Measurements from ENCODE around the gene SMG6.

Gene SMG6

DNA sequence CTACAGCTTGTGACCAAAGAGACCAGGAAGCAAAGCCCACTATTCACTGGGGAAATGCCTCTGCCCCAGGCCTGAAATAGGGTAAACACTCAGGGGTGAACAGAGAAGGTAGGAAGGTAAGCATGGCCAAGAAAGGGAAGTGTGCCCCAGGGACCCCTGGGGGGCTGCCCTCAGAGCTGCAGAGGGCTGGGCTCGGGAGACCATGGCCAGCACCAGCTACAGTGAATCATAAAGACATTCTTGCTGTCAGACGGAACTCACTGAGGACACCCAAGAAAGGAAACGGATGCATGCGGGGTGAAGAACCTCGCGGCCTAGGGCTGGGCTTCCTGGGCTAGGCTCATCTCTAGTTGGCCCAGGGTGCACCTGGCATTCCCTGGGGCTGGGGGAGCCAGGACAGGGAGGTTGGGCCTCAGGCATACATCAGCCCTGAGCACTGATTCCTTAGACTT lies 239.0 kb downstream of the SMG6 start:
- Histone ChIP-seq H3K4me2 (ENCODE audit: low read length) (no peak overlapping the region), H3K4me3 (ENCODE audit: low read length) (no peak overlapping the region), H3K9me3 (replicated peaks; ENCODE audit: low read length) (no peaks in the 10 kb centered on the region), H3K36me3 (ENCODE audit: insufficient read depth, low read length) (peaks cover 32% of the 10 kb centered on the region), H3K9ac (ENCODE audit: low read depth, low read length) (no peak overlapping the region), H3K4me1 (ENCODE audit: control insufficient read depth, insufficient read depth, low read length) (peaks cover 52% of the 10 kb centered on the region), H3K27me3 (ENCODE audit: control insufficient read depth, insufficient read depth, low read length) (no peaks in the 10 kb centered on the region)

DNA sequence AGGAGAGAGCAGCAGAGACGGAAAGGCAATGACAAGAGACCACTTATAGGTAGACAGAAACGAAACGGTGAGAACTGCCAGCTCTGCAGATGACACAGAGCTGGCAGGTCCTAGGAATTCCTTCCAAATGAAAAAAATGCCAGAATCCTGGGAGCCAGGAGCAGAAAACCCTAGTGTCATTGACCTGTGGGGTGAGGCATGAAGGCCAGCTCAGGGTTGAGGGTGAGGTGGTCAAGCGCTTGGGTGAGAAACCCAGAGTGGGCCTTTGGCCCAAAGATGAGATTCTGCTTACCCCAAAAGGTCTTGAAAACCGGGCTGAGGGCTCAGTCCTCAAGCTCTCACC lies 239.5 kb downstream of the SMG6 start:
- Histone ChIP-seq H3K9ac (ENCODE audit: low read depth, low read length) (no peak overlapping the region), H3K27me3 (ENCODE audit: control insufficient read depth, insufficient read depth, low read length) (no peaks in the 10 kb centered on the region), H3K4me1 (ENCODE audit: control insufficient read depth, insufficient read depth, low read length) (peaks cover 51% of the 10 kb centered on the region), H3K9me3 (replicated peaks; ENCODE audit: low read length) (no peaks in the 10 kb centered on the region), H3K36me3 (ENCODE audit: insufficient read depth, low read length) (peaks cover 32% of the 10 kb centered on the region), H3K4me2 (ENCODE audit: low read length) (no peak overlapping the region), H3K4me3 (ENCODE audit: low read length) (no peak overlapping the region)

DNA sequence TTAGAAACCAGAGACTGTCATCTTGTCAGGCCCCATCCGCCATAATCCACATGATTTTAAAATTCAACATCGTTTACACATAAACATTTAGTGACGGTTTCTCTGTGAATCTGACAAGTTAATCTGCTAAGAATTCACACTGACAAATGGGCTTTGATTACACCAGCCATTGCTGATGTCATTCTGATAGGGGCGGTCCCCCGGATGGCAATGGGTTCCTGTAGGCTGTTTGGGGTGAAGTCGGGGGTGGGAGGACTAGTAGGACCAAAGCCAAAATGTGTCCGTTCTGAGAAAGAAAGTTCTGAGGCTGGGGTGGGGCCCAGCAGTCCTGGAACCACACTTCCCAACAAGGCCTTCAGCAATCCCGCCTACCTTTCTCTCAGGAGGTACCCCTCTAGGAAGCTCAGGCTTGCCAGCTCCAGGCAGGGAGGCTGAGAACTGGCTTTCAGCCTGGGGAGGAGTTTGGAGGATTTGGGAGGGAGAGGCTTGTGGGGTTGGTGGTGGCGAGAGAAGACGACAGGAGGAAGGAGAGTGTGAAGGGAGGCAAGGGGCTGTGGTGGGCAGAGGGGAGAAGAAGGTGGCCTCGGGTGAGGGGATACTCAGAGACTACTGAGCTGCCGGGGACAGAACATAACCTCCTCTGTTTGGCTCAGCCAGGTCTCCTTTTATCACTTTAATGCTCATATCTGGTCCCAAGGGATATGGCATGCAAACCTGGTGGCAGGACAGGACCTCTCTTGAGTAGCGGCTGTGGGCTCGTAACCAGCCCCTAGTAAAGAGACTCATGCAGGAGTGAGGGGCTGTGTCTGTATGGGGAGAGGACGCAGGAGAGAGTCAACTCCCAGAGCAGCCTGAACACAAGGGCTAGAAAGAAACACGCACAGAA lies 240.1 kb downstream of the SMG6 start:
- Histone ChIP-seq H3K4me3 (ENCODE audit: low read length) (no peak overlapping the region), H3K4me1 (ENCODE audit: control insufficient read depth, insufficient read depth, low read length) (peaks cover 45% of the 10 kb centered on the region), H3K36me3 (ENCODE audit: insufficient read depth, low read length) (peaks cover 32% of the 10 kb centered on the region), H3K9me3 (replicated peaks; ENCODE audit: low read length) (no peaks in the 10 kb centered on the region), H3K4me2 (ENCODE audit: low read length) (no peak overlapping the region), H3K9ac (ENCODE audit: low read depth, low read length) (no peak overlapping the region), H3K27me3 (ENCODE audit: control insufficient read depth, insufficient read depth, low read length) (no peaks in the 10 kb centered on the region)

DNA sequence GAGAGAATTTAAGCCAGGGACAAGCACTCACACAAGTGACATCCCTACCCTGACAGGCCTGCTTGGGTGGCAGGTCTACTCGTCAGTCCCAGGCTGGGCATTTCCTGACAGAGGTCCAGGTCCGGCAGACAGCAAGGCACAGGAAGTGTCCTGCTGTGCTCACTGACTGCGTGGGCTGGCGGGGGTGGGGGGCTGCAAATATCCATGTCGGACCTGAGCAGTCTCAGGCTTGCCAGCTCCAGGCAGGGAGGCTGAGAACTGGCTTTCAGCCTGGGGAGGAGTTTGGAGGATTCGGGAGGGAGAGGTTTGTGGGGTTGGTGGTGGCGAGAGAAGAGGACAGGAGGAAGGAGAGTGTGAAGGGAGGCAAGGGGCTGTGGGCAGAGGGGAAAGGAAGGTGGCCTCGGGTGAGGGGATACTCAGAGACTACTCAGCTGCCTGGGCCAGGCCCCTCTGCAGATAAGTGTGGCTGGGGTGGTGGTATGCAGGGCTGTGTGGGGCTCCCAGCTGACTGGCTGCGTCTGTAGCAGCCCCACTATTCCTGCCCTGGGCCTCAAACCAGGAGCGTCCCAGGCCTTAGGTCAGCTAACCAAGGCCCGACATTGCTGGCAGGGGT lies 240.9 kb downstream of the SMG6 start:
- Histone ChIP-seq H3K27me3 (ENCODE audit: control insufficient read depth, insufficient read depth, low read length) (no peaks in the 10 kb centered on the region), H3K36me3 (ENCODE audit: insufficient read depth, low read length) (peaks cover 32% of the 10 kb centered on the region), H3K9ac (ENCODE audit: low read depth, low read length) (peak overlapping the region; percentile 50), H3K4me3 (ENCODE audit: low read length) (no peak overlapping the region), H3K4me1 (ENCODE audit: control insufficient read depth, insufficient read depth, low read length) (peaks cover 36% of the 10 kb centered on the region), H3K4me2 (ENCODE audit: low read length) (peak overlapping the region; percentile 18), H3K9me3 (replicated peaks; ENCODE audit: low read length) (no peaks in the 10 kb centered on the region)

- no peaks in the 10 kb centered on the region for H3K9me3 ChIP-seq (replicated peaks; ENCODE audit: low read length)
- no peaks in the 10 kb centered on the region for H3K27me3 ChIP-seq (ENCODE audit: control insufficient read depth, insufficient read depth, low read length)
- H3K9ac ChIP-seq (ENCODE audit: low read depth, low read length): no peak overlapping the region
- peaks cover 35% of the 10 kb centered on the region for H3K36me3 ChIP-seq (ENCODE audit: insufficient read depth, low read length)
- H3K4me3 ChIP-seq (ENCODE audit: low read length): no peak overlapping the region
- peaks cover 25% of the 10 kb centered on the region for H3K4me1 ChIP-seq (ENCODE audit: control insufficient read depth, insufficient read depth, low read length)
- no peak overlapping the region for H3K4me2 ChIP-seq (ENCODE audit: low read length)
These were observed 242.1 kb downstream of the SMG6 start for GRCh38 chr17:2061441-2061958.

- H3K4me1 ChIP-seq (ENCODE audit: control insufficient read depth, insufficient read depth, low read length): peaks cover 18% of the 10 kb centered on the region
- no peak overlapping the region for H3K4me3 ChIP-seq (ENCODE audit: low read length)
- no peaks in the 10 kb centered on the region for H3K9me3 ChIP-seq (replicated peaks; ENCODE audit: low read length)
- H3K4me2 ChIP-seq (ENCODE audit: low read length): no peak overlapping the region
- peaks cover 37% of the 10 kb centered on the region for H3K36me3 ChIP-seq (ENCODE audit: insufficient read depth, low read length)
- H3K9ac ChIP-seq (ENCODE audit: low read depth, low read length): no peak overlapping the region
- H3K27me3 ChIP-seq (ENCODE audit: control insufficient read depth, insufficient read depth, low read length): no peaks in the 10 kb centered on the region
These were observed 242.7 kb downstream of the SMG6 start for GRCh38 chr17:2060681-2061440.

GRCh38 chr17:2060385-2060658 lies 243.3 kb downstream of the SMG6 start:
- Histone ChIP-seq H3K4me3 (ENCODE audit: low read length) (no peak overlapping the region), H3K9ac (ENCODE audit: low read depth, low read length) (no peak overlapping the region), H3K36me3 (ENCODE audit: insufficient read depth, low read length) (peaks cover 34% of the 10 kb centered on the region), H3K4me1 (ENCODE audit: control insufficient read depth, insufficient read depth, low read length) (peaks cover 14% of the 10 kb centered on the region), H3K27me3 (ENCODE audit: control insufficient read depth, insufficient read depth, low read length) (no peaks in the 10 kb centered on the region), H3K9me3 (replicated peaks; ENCODE audit: low read length) (no peaks in the 10 kb centered on the region), H3K4me2 (ENCODE audit: low read length) (no peak overlapping the region)

- Histone ChIP-seq H3K9me3 (replicated peaks; ENCODE audit: low read length) (no peaks in the 10 kb centered on the region), H3K4me3 (ENCODE audit: low read length) (no peak overlapping the region), H3K4me1 (ENCODE audit: control insufficient read depth, insufficient read depth, low read length) (peaks cover 14% of the 10 kb centered on the region), H3K36me3 (ENCODE audit: insufficient read depth, low read length) (peaks cover 29% of the 10 kb centered on the region), H3K27me3 (ENCODE audit: control insufficient read depth, insufficient read depth, low read length) (no peaks in the 10 kb centered on the region), H3K9ac (ENCODE audit: low read depth, low read length) (no peak overlapping the region), H3K4me2 (ENCODE audit: low read length) (no peak overlapping the region)
These were observed 243.8 kb downstream of the SMG6 start for GRCh38 chr17:2059547-2060384.

DNA sequence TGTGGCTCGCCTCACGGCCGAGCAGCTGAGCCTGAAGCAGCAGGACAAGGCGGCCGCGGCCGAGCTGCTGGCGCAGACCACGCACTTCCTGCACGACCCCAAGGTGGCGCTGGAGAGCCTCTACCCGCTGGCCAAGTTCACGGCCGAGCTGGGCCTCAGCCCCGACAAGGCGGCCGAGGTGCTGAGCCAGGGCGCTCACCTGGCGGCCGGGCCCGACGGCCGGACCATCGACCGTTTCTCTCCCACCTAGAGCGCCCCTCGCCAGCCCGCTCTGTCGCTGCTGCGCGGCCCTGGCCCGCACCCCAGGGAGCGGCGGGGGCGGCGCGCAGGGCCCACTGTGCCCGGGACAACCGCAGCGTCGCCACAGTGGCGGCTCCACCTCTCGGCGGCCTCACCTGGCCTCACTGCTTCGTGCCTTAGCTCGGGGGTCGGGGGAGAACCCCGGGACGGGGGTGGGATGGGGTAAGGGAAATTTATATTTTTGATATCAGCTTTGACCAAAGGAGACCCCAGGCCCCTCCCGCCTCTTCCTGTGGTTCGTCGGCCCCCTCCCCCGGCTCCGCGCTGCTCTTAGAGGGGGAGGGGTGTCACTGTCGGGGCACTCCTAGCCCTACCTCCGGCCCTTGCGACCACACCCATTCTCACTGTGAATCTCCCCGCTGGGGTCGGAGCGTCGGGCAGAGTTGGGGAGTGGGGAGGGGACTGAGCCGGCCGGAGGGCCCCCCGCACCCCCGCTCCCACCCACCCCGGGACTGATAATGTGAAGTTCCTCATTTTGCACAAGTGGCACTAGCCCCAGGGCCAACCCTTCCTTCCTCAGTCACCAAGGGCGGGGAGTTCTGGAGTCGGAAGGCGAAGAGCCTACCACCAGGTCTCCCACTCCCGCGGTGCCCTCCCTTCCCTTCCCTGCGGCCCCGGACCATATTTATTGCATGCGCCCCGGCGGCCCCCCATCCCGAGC lies 244.7 kb downstream of the SMG6 start:
- no peak overlapping the region for H3K4me2 ChIP-seq (ENCODE audit: low read length)
- H3K4me3 ChIP-seq (ENCODE audit: low read length): no peak overlapping the region
- peaks cover 14% of the 10 kb centered on the region for H3K4me1 ChIP-seq (ENCODE audit: control insufficient read depth, insufficient read depth, low read length)
- no peaks in the 10 kb centered on the region for H3K27me3 ChIP-seq (ENCODE audit: control insufficient read depth, insufficient read depth, low read length)
- no peak overlapping the region for H3K9ac ChIP-seq (ENCODE audit: low read depth, low read length)
- H3K36me3 ChIP-seq (ENCODE audit: insufficient read depth, low read length): peaks cover 22% of the 10 kb centered on the region
- H3K9me3 ChIP-seq (replicated peaks; ENCODE audit: low read length): no peaks in the 10 kb centered on the region

Measured in skeletal muscle satellite cell (primary cell).